Stromal cell of bone marrow (primary cell): ENCODE results near the gene QSOX2.
"Not testable (repeated sequence)": the region's sequence is repeated elsewhere in the genome, so short reads cannot be mapped to it uniquely, and the experiment has no call there.

Experiments
- DNase-seq: peaks from one replicate; pipeline ENCODE4 v3.0.0-alpha.2; 2012; ENCODE audit warnings: low read depth

QSOX2 gene

DNA sequence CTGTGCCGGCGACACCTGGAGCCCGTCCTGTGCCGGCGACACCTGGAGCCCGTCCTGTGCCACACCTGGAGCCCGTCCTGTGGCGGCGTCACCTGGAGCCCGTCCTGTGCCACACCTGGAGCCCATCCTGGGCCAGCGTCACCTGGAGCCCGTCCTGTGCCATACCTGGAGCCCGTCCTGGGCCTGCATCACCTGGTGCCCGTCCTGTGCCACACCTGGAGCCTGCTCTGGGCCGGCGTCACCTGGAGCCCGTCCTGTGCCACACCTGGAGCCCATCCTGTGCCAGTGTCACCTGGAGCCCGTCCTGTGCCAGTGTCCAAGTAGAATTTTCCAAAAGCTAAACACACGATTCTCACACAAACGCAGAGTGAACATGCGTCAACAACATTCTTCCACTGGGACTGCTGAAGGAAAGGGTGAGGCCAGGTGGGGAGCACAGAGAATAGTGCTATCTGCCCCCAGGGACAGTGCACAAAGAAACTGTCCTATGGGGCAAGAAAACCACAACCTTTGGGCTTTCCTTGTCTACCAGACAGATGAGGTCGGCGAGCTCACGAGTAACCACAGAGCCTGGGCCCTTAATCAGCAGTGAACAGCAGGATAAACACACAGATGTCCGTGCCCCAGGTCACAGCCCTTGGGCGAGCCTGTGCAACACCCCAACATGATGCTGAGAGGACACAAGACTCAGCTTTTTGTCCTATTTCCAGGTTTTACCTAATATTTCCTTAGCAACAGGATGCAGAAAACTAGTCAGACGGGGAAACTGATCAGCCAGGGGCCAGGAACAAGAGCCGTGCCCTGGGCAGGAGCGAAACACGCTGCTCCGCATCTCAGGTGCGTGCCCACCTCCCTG, 7.9 kb downstream of the QSOX2 start:
- DNase-seq, result no peak

DNA sequence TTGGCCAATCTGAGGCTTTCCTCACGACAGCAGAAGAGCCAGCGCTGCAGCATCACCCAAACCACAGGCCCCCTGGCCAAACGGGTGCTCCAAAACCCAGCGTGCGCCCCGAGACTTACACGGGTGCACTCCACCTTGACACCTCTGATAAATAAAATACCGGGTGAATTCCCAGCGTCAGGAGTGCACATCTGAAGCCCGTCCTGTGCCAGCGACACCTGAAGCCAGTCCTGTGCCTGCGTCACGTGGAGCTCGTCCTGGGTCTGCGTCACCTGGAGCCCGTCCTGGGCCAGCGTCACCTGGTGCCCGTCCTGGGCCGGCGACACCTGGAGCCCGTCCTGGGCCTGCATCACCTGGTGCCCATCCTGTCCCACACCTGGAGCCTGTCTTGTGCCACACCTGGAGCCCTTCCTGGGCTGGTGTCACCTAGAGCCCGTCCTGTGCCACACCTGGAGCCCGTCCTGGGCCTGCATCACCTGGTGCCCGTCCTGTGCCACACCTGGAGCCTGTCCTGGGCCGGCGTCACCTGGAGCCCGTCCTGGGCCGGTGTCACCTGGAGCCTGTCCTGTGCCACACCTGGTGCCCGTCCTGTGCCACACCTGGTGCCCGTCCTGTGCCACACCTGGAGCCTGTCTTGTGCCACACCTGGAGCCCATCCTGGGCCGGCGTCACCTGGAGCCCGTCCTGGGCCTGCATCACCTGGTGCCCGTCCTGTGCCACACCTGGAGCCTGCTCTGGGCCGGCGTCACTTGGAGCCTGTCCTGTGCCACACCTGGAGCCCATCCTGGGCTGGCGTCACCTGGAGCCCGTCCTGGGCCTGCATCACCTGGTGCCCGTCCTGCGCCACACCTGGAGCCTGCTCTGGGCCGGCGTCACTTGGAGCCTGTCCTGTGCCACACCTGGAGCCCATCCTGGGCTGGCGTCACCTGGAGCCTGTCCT, 8.9 kb downstream of the QSOX2 start:
- not testable (repeated sequence) for DNase-seq

DNA sequence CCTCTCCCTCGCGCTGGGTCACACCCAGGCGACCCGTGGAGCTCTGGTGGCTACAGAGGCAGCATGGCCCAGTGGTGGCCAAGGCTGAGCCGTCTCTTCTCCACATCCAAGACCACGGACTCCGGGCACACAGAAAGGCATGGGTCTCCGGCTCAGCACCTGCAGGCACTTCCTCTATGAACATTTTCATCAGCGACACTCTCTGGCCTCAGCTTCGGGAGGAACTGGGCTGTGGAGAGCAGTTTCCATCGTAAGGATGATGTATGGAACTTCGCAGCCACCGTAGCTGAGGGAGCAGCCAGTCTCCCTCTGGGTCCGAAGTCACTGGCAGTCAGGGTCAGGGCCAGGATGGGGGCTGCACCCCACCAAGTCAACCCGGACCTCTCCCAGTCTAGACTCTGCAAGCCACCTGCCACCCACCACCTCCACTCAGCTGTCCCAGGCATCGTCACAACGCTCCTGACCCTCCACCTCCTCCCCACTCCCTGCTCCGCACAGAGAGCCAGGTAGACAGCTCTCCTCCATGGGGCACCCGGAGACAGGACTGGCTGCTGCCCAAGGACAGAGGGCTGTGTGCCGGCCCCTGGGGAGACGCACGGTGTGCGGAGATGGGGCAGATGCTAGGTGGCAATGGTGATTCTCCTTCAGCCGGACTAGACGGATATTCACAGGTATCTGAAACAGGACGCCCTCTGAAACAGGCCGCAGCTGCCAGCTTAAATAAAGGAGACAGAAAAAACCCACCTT, 9.7 kb downstream of the QSOX2 start:
- no peak for DNase-seq

DNA sequence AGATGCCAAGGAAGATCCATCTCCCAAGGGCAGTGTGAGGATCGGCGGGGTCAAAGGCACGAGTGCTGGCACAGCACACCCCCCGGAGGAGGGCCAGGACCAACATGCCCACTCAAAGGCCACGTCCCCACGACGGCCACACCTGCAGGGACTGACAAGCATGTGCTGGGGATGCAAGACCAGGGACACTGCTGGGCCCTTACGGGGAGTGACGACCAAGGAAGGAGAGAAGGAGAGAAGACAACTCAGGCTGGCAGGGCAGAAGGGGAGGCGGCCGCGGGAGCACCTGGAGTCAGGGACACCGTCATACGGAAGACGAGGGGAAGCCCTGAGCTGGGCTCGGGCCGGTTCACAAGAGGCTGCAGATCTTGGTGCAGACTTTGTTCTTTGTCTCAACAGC, 10.4 kb downstream of the QSOX2 start:
- DNase-seq, result no peak

DNA sequence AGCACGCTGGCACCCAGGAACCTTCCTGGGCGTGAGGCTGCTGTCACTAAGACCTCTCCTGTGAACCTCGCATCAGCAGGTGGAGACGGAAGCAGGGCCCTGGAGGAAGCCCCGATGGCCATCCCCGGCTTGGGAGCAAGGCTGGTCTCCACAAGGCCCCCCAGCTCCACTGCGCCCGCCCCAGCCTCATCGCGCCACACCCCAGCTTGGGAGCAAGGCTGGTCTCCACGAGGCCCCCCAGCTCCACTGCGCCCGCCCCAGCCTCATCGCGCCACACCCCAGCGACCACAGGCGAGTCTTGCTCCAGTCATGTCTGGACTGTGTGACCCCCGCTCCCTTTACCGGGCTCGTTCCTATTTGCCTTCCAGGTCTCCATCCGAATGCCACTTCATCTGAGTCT, 11.0 kb downstream of the QSOX2 start:
- DNase-seq, result no peak

DNA sequence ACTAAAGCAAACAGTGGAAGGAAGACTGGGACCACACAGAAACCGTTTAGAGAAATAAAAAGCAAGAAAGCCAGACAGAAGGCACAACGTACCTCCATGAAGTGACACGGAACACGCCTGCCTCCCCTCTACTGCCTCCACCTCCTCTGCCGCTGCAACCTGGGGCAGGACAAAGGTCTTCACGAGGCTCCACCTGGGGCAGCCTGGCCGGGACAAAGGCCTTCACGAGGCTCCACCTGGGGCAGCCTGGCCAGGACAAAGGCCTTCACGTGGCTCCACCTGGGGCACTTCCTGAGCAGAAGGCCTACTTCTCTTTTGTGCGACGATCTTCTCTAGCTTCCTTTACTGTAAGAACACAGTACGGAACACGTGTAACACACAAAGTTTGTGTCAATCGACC, 11.7 kb downstream of the QSOX2 start:
- DNase-seq, result no peak

DNA sequence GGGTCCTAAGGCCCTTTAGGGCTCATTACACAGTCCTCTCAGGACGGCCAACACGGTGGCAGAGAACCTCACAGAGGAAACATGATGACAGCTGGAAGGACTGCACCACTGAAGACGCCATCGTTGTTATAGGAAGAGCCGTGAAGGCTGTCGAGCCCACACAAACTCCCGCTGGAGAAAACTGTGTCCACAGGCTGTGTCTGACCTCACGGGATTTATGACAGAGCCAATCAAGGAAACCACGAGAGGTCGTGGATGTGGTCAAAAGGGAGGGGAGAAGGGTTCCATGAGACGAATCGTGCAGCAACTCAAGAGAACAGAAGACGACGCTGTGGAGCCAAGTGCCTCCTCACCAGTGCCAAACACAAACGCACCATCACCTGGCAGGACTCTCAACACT, 12.2 kb downstream of the QSOX2 start:
- DNase-seq, result no peak

DNA sequence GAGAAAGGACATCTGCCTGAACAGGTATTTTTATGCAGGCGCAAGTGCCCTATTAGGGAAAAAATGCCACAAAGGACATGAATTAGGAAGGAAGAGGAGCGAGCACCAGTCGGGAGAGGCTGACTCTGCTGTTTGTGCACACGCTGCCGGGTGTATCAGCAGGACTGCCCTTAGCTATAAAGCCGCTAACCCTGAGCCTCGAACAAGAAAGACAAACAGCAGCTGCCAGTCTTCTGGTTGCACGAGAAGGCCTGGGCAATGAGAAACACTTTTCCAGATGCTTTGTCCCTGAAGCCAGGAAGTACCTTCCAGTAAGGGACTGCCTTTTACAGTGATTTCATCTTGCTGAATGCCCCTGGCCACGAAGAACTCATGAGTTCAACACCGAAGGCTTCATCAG, 12.6 kb downstream of the QSOX2 start:
- DNase-seq, result no peak

DNA sequence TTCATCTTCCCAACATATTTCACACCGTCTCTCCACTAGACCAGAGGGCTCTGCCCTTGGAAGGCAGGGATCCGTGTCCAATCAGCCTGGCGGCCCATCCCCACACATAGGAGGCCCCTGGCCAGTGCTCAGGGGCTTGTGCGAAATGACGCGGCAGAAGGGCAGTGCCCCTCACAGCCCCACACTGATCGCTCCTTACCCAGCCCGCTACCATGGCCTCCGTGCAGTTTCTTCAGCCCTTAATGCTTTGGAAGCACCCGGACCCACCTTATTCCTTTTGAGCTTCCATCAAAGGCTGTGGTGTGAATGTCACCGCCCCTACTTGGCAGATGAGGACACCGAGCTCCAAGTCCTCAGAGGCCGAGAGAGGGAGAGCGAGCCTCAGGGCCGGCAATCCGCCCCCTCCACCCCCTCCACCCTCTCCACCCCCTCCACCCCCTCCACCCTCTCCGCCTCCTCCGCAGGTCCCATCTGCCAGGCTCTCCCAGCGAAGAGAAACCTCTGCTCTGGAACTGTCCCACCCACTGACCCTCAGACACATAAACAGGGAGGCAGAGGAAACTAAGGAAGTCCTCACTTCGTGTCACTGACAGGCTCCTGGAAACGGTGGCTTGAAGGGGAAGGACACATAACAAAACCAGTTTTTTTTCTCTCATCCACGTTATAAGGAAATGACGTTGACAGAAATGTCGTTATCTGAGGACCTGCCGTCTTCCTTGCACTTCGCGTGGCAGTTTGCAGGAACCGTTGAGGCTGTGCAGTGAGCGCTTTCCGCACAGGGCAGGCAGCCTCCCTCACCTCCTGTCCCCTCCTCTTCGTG, 13.9 kb downstream of the QSOX2 start:
- no peak for DNase-seq

DNA sequence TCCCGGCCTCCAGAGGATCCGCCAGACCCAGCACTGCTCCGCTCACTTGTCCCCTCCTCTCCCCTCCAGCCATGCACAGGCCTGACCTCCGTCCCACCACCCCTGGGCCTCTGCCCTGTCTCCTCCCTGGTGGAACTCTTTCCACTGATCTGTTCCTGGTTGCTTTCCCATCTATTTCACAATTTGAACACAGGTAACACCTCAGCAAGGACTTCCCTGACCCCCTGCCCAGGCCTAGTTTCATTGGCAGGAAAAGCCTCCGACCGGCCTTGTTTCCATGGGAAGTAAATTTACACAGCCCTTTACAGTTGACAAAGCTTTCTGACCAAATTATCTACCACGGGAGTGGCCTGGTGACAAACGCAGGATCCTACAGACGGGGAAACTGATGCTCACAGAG, 14.8 kb downstream of the QSOX2 start:
- no peak for DNase-seq

DNA sequence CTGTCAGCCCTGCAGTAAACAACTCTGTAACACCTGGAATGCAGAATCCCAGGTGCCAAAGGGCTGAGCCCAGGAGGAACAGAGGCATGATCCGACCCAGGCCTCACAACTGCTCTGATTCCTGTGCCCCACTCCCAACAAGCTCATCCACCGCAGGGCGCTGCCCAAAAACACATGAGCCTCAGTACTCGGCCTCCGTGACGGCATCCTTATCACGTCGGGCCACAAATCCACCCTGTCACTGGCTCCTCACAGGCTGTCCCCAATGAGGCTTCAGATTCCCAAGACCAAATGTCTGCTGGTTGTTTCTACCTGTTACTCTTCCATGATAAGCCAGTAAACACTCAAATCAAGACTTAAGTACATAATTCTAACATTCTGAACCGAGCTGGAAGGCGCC, 15.2 kb downstream of the QSOX2 start:
- no peak for DNase-seq

DNA sequence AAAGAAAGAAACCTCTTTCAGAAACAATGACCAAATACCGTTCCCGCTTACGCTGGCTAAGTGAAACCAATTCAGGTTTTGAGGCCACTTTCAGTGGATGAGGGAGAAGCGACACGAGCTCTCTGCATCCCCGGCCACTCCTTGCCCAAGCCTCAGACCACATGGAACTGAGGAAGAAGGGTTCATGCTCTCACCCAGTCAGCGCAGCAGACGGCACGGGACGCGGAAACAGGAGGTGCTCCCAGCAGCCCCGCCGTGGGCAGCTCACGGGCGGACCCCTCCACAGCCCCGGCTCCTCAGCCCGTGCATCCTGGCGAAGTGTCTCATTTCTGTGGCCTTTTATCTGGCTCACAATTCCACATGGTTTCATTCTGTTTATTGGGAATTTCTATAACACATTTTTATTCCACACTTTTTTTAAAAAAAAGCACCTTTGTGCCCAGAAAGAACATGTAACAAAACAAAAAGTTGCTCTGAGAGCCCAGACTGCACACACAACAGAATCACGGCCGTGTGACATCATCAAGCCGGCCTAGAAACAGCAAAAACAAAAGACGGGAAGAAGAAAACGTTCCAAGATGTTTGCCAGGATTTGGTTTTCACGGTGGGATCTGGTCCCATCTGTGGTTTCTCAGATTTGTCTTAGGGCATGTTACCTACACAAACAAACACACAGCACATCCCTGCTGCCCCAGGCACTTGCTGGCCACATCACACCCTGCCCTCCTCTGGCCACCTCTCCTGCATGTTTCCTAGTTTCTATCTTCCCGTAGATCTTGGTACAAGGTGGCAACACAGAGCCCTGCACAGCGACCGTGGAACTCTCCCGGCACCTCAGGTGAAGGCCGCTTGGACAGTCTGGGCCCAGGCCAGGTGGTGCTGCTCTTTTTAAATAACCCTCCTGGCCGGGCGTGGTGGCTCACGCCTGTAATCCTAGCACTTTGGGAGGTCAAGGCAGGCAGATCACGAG, 16.2 kb downstream of the QSOX2 start:
- DNase-seq, result no peak

DNA sequence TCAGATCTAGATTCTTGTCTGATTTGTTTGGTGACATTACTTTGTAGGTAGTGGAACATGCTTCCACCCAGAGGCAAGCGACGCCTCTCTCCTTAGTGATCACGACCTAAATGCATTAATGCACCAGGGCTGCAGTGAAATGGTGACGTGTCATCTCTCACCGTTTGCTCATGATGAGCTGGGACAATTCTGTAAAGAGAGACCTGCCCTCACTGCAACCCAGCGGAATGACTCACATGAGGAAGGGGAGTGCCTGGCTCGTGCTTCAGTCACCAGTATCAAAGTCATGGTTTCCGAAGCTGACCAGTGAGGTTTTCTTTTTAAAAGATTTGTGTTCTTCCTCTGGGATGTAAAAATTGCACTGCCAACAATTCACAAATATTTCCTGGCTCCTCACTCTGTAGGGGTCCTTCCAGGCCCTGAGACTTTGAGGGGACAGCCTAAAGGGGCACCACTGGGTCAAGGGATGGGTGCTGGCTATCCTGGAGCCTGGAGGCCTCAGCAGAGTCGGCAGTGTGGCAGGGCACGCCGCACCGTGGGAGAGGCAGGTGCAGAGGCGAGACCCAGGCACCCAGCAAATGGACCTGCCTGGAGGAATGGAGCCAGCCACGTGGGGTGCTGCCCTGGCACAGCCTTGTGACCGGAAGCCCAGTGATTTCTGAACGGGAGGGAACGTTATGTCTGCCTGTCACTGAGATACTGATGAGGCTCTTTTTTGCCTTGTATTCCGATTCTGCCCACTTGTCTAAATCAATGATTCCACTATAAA, 17.3 kb downstream of the QSOX2 start:
- DNase-seq, result peak; percentile 21

DNA sequence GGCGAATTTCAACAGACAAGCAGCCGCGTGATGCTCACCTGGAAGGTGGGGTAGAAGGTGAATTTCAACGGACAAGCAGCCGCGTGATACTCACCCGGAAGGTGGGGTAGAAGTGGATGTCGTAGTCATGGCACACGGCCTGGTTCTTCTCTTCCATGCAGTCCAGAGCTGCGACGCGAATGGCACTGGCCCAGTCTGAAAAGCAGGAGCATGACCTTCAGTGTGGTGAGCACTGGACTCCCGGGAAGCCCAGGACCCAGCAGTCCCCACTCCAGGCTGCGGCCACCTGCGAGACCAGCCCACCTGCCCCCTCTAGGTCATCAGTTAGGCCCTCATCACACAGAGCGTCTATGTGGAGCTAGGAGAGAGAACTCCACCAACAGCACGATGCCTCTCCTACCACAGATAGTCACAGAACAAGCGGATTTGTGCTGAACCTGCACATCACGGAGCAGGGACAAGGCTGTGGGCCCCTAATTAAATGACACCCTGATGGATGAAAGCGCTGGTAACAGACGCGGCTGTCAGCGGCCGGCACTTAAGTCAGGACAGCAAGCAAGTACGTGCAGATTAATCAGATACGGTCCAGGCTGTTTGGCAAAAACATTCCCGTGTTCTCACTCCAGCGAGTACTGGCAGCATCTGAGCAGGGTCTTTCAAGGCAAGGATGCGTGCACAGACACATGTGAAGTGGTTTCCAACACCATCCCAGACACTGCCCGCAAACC, 18.8 kb downstream of the QSOX2 start:
- no peak for DNase-seq

DNA sequence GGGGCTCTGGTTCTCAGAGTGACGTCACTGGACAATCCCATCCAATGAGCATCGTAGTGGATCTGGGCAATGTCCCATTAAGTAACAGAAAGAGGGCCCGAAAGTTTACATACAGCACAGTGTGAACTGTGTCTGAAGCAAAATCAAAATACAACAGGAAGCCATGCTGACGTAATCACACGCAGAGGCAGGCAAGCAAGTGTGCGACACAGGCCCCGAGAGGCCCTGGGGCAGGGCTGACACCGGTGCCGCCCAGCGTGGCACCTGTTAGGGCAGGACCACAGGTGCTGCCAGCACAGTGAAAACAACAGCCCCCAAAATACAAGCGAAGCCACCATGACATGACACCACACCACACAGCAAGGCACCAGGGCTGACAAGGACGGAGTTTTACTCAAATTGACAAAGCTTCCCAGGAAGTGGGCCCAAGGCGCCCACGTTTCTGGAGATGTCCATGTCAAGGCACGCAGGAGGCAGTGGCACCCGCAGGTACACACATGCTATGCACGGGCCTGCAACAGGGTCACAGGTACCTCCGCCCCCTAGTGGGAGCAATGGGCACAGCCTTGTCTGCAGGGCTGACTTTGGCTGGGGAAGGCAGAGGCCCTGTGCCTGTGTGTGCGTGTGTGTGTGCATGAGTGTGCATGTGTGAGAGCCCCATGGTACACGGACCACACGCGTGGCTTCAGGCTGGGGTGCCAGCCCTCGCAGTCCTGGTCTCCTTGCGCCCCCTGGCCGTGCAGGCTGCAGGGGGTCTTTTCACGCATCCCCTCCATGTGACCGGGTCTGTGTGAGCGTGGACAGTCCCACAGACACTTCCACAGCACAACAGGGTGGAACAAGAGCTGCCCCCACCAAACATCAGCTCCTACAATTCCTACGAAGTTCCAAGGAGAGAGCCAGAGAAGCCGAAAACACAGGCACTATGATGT, 19.6 kb downstream of the QSOX2 start:
- DNase-seq, result no peak

DNA sequence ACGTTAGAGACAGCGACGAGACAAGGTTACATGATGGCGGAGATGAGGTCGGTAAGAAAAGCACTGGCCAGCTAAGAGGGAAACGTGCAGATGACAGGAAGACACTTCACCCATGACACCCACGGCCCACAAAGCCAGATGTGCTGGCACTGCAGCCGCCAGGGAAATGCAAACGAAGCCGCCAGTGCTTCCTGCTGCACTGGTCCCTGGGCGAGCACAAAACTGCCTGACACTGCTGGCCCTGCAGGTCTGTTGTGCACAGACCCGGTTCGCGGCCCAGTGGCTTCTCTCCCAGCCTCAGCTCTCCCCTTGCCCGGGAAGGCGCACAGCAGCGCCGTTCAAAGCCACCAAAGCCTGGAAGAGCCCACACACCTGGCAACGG, 20.3 kb downstream of the QSOX2 start:
- no peak for DNase-seq

DNA sequence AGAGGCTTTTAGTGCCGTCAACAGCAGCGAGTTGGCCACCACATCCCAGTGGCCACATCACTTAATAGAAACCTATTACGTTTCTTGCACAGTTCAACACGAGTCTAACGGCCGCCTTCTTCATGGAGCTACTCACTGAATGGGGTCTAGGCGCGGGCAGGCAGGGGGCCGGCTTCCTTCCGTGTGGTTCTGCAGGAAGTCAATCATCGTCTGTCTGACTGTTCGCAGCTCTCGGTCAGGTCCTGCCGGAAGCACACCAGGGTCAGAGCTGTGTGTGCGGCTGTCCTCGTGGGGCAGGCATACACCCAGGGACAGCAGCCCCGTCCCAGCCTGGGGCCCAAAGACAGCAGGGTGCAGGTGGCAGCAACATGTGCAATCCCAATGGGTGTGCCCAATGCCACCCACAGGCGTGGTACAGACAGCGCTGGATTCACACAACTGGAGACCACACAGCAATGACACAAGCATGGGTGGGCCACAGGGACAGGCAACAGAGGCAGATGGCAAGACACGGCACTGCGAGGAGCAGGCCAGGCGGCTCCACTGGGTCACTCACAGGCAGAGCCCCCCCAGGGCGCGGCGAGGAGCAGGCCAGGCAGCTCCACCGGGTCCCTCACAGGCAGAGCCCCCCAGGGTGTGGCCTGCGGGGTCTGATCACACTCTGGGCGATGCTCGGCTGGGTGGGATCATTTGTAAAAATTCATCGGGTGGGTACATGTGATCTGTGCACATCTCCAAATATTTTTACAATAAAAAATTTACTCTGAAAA, 21.6 kb downstream of the QSOX2 start:
- no peak for DNase-seq
